ENCODE results near the gene BIRC2.
"Not testable (repeated sequence)": the region's sequence is repeated elsewhere in the genome, so short reads cannot be mapped to it uniquely, and the experiment has no call there.

Gene BIRC2

DNA sequence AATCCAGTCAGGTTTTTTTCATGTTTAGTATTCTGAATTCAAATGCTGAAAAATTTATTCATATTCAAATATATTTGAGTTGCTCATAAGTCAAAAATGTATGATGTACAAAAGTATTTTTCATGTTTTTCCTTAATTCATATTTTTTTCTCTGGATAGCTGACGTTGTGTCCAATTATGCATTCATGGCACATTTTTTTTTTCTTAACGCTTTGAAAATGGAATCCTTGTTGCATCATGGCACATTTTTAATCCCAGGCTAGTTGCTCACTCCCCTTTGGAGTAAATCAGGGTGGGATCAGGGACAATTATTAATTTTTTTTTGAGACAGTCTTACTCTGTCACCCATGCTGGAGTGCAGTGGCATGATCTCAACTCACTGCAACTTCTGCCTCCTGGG, 15.7 kb upstream of the BIRC2 start:
- TF ChIP-seq, protein P1, sequence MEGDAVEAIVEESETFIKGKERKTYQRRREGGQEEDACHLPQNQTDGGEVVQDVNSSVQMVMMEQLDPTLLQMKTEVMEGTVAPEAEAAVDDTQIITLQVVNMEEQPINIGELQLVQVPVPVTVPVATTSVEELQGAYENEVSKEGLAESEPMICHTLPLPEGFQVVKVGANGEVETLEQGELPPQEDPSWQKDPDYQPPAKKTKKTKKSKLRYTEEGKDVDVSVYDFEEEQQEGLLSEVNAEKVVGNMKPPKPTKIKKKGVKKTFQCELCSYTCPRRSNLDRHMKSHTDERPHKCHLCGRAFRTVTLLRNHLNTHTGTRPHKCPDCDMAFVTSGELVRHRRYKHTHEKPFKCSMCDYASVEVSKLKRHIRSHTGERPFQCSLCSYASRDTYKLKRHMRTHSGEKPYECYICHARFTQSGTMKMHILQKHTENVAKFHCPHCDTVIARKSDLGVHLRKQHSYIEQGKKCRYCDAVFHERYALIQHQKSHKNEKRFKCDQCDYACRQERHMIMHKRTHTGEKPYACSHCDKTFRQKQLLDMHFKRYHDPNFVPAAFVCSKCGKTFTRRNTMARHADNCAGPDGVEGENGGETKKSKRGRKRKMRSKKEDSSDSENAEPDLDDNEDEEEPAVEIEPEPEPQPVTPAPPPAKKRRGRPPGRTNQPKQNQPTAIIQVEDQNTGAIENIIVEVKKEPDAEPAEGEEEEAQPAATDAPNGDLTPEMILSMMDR (IDR thresholded peaks at IDR 0.05; ENCODE audit: low read depth, low read length, missing control alignments) = no peak
- in situ Hi-C loops (cut with HindIII; ENCODE audit: low sequenced_read_pairs) = no loop called here
- no peak for DNase-seq (ENCODE audit: low read depth)
- no peak overlapping the region for H3K4me3 ChIP-seq (ENCODE audit: low read depth, low read length)

DNA sequence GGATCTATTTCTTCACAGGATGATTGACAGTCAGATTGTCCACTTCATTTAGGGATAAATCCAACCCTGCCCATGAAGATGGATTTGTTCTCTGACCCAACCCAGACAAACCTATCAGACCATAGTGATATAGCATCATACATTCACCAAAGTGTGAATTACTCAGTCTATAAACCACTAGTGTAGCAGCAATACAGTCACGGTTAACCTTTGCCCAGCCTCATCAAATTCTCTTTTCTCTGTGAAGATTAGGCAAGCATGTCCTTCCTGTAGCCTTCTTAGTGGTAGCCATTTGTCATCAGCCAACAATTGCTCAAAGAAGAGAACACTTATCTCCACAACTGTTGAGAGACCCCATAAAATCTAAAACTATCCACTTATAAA, 14.4 kb upstream of the BIRC2 start:
- H3K4me3 ChIP-seq (ENCODE audit: low read depth, low read length) = no peak overlapping the region
- no peak for DNase-seq (ENCODE audit: low read depth)
- in situ Hi-C loops (cut with HindIII; ENCODE audit: low sequenced_read_pairs) = no loop called here
- TF ChIP-seq, protein P1 (IDR thresholded peaks at IDR 0.05; ENCODE audit: low read depth, low read length, missing control alignments) = no peak

DNA sequence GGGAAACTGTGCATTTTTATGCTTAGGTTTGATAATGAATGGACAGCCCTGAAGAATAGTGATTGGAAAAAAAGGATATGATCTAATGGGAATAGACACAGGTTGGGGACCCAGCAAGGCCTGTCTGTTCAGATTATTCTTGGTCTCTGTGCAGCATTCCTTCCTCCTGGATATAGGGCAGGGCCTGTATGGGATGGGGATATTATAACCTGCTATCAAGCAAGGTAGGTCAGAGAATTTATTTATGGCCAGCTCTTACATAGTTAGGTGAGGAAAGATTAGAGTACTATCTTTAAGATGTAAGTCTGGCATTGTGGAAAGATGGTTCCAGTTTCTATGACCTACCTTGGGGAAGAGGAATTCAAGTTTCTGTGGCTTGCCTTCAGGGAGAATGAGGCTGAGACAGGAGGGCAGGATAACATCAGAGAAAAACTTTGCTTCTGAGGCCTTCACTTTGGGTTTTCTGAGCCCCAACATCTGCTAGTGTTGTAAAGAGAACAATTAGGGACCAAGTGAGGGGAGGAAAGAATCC, 8.5 kb upstream of the BIRC2 start:
- no peak overlapping the region for H3K4me3 ChIP-seq (ENCODE audit: low read depth, low read length)
- in situ Hi-C loops (cut with HindIII; ENCODE audit: low sequenced_read_pairs) = no loop called here
- DNase-seq (ENCODE audit: low read depth) = no peak
- TF ChIP-seq, protein P1 (IDR thresholded peaks at IDR 0.05; ENCODE audit: low read depth, low read length, missing control alignments) = no peak

DNA sequence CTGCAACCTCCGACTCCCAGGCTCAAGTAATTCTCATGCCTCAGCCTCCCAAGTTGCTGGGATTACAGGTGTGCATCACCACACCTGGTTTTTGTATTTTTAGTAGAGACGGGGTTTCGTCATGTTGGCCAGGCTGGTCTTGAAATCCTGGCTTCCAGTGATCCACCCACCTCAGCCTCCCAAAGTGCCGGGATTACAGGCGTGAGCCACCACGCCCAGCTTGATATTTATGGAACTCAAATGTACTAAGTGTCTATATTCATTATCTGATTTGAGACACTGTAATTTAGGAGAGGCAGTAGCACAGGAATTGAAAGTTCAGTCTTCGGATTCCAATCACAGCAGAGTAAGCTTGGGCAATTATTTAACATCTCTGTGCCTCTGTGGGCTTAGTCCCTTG, 5.7 kb upstream of the BIRC2 start:
- in situ Hi-C loops (cut with HindIII; ENCODE audit: low sequenced_read_pairs); H3K4me3 ChIP-seq (ENCODE audit: low read depth, low read length); DNase-seq (ENCODE audit: low read depth): not testable (repeated sequence)

DNA sequence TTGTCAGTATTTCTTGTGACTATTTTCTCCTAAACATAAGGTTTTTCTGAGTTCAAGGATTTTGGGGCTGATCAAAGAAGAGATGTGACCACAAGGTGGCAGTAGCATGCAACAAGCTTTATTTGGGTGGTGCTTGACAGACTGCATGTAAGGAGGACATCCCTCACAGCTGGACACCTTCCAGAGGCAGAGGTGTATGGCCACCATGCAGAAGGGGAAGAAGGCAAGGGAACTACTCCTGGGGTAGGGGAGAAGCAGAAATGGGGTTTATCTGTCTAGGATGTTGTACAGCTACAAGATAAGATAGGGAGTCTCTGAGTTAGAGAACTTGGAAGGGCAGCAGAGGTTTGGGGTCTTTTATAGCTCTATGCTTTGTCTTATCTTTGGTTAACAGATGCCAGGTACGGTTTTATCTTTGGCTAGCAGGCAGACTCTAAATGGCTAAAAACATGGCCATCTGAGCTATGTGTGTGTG, 5.1 kb upstream of the BIRC2 start:
- in situ Hi-C loops (cut with HindIII; ENCODE audit: low sequenced_read_pairs) = no loop called here
- peak; percentile 78 for DNase-seq (ENCODE audit: low read depth)
- TF ChIP-seq, protein P1 (IDR thresholded peaks at IDR 0.05; ENCODE audit: low read depth, low read length, missing control alignments) = peak; percentile 84
- no peak overlapping the region for H3K4me3 ChIP-seq (ENCODE audit: low read depth, low read length)

DNA sequence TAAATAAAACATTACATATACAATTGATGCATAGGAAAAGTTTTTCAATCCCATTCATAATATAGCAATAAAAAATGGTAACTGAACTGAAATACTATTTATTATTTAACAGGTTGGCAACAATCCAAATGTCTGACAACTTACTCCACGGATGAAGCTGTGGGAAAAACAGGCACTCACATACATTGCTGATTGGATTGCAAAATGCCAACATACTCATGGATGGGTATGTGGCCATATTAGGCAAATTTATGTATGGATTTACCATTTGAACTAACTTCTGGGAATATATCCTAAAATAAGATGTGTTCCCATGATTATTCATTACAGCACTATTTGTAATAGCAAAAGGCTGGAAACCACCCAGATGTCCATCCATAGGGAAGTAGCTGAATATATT, 3.2 kb upstream of the BIRC2 start:
- H3K4me3 ChIP-seq (ENCODE audit: low read depth, low read length) = no peak overlapping the region
- DNase-seq (ENCODE audit: low read depth) = no peak
- TF ChIP-seq, protein P1 (IDR thresholded peaks at IDR 0.05; ENCODE audit: low read depth, low read length, missing control alignments) = no peak
- in situ Hi-C loops (cut with HindIII; ENCODE audit: low sequenced_read_pairs) = no loop called here

DNA sequence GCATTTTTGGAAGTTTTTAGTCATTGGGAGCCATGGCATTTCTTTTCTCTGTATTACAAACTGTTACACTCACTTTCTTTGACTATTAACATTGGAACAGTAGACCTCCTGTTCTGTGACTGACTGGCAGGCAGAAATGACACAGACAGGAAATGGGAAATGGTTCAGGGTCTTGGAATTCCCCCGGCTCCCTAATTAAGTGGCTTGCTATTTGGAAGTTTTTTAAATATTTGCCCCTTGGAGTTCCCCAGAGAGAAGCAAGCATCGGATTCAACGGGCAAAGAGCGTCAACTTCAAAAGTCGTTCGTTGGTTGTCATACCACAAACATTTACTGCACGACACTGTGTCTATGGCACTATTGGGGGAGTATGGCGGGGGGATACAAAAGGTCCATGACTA, 1.1 kb upstream of the BIRC2 start:
- in situ Hi-C loops (cut with HindIII; ENCODE audit: low sequenced_read_pairs) = no loop called here
- peak overlapping the region; percentile 91 for H3K4me3 ChIP-seq (ENCODE audit: low read depth, low read length)
- TF ChIP-seq, protein P1 (IDR thresholded peaks at IDR 0.05; ENCODE audit: low read depth, low read length, missing control alignments) = no peak
- DNase-seq (ENCODE audit: low read depth) = no peak
